B cell (primary cell): Measurements from ENCODE around the gene STK16. TPM values are rescaled to one million over a fixed set of nuclear protein-coding genes. Genes with fewer than 3 reads are reported as not detected.
A peak's percentile ranks its signal among the peaks of the same experiment; 100 is the strongest.

Source experiments
- ATAC-seq: fragments of 200-7000 bp; cut with Tn5 transposase; one replicate; pipeline ENCODE4 v1.10.0; 2021; ENCODE audit warnings: low read depth, mild to moderate bottlenecking, moderate number of reproducible peaks, moderate library complexity
- CTCF ChIA-PET: fragments of 350-600 bp; sonication (Branson Sonifier 250); formaldehyde crosslinking; loops from one replicate; lab custom pipeline; 2021; ENCODE audit warnings: antibody characterized with exemption, inconsistent platforms; lab: Charles Lee
- POLR2A ChIA-PET: fragments of 350-600 bp; sonication (Branson Sonifier 250); formaldehyde crosslinking; loops from one replicate; lab custom pipeline; 2021; ENCODE audit warnings: antibody characterized with exemption; lab: Charles Lee
- DNase-seq: peaks from one replicate; pipeline ENCODE4 v3.0.0; 2013
- H2AFZ ChIP-seq: 2 replicates; pipeline ENCODE4 v1.6.1; 2012; ENCODE audit warnings: mild to moderate bottlenecking, low read depth, low read length; ENCODE audit not compliant: insufficient read depth, poor library complexity, severe bottlenecking
- H3K27ac ChIP-seq, 2 donors: 1 replicate in 1 of 2; 2 replicates in 1 of 2; pipeline ENCODE4 v1.5.1; 2012 to 2013; ENCODE audit warnings: low read length in 2 of 2, mild to moderate bottlenecking in 2 of 2, moderate library complexity in 1 of 2
- H3K27me3 ChIP-seq, 4 experiments: fragments of 200-600 bp in 1 of 4; sonication (generic) in 1 of 4; replicated peaks in 1 of 4; 1 replicate in 2 of 4; 2 replicates in 2 of 4; pipeline versions ENCODE4 v1.6.1 to v1.7.0; 2013 to 2016; ENCODE audit warnings: low read length in 3 of 4, mild to moderate bottlenecking in 2 of 4, mixed read lengths in 1 of 4, moderate library complexity in 1 of 4; ENCODE audit not compliant: insufficient read depth in 4 of 4, control insufficient read depth in 3 of 4; ENCODE audit errors: control extremely low read depth in 1 of 4
- H3K36me3 ChIP-seq, 2 experiments: replicated peaks in 1 of 2; 1 replicate in 1 of 2; 2 replicates in 1 of 2; pipeline versions ENCODE4 v1.6.1 to v1.7.1; 2013; ENCODE audit warnings: low read length in 1 of 2; ENCODE audit not compliant: insufficient read depth in 2 of 2, control insufficient read depth in 1 of 2; ENCODE audit errors: control extremely low read depth in 1 of 2, extremely low read depth in 1 of 2
- H3K4me1 ChIP-seq, 2 donors: fragments of 200-600 bp in 1 of 2; sonication (generic) in 1 of 2; 1 replicate in 1 of 2; 2 replicates in 1 of 2; pipeline versions ENCODE4 v1.5.1 to v1.6.1; 2013 to 2017; ENCODE audit warnings: low read length in 2 of 2; ENCODE audit not compliant: control insufficient read depth in 2 of 2, insufficient read depth in 2 of 2
- H3K4me2 ChIP-seq: replicated peaks from 2 replicates; pipeline ENCODE3; 2012; ENCODE audit warnings: mild to moderate bottlenecking, low read depth, low read length; ENCODE audit not compliant: poor library complexity, severe bottlenecking
- H3K4me3 ChIP-seq, 5 experiments: fragments of 200-600 bp in 1 of 5; sonication (generic) in 1 of 5; 1 replicate in 3 of 5; 2 replicates in 2 of 5; pipeline versions ENCODE4 v1.5.1 to v1.7.0; 2011 to 2016; ENCODE audit warnings: low read length in 4 of 5, mild to moderate bottlenecking in 4 of 5, low read depth in 2 of 5, control low read depth in 1 of 5, moderate library complexity in 1 of 5; ENCODE audit not compliant: insufficient read depth in 1 of 5; ENCODE audit errors: control extremely low read depth in 1 of 5, extremely low read depth in 1 of 5
- H3K79me2 ChIP-seq: fragments of 200-600 bp; sonication (generic); one replicate; pipeline ENCODE4 v1.6.0; 2016; ENCODE audit warnings: low read length; ENCODE audit not compliant: control insufficient read depth, insufficient read depth
- H3K9ac ChIP-seq: fragments of 200-600 bp; sonication (generic); 2 replicates; pipeline ENCODE4 v1.6.1; 2017; ENCODE audit warnings: mild to moderate bottlenecking, low read length, moderate library complexity
- H3K9me3 ChIP-seq, 3 donors: one replicate each; pipeline versions ENCODE4 v1.6.1 to v1.7.1; 2013; ENCODE audit warnings: low read length in 2 of 3; ENCODE audit not compliant: control insufficient read depth in 2 of 3, insufficient read depth in 1 of 3; ENCODE audit errors: control extremely low read depth in 1 of 3
- H4K20me1 ChIP-seq: 2 replicates; pipeline ENCODE4 v1.6.0; 2012; ENCODE audit warnings: mild to moderate bottlenecking, low read length; ENCODE audit not compliant: insufficient read depth, control insufficient read depth, poor library complexity, severe bottlenecking
- H3K27ac Mint-ChIP-seq: one replicate; pipeline ENCODE4 v1.8.0; 2021; ENCODE audit warnings: mixed read lengths
- H3K27me3 Mint-ChIP-seq: one replicate; pipeline ENCODE4 v1.8.0; 2021; ENCODE audit warnings: mixed read lengths
- H3K4me1 Mint-ChIP-seq: one replicate; pipeline ENCODE4 v1.8.0; 2021; ENCODE audit warnings: mixed read lengths
- H3K4me3 Mint-ChIP-seq: one replicate; pipeline ENCODE4 v1.8.0; 2021; ENCODE audit warnings: mixed read lengths
- H3K9me3 Mint-ChIP-seq: one replicate; pipeline ENCODE4 v1.8.0; 2022; ENCODE audit warnings: mixed read lengths; ENCODE audit not compliant: insufficient read depth
- CTCF ChIP-seq: fragments of 200-600 bp; IDR thresholded peaks from one replicate; pipeline ENCODE4 v1.8.0; 2022; ENCODE audit warnings: antibody characterized with exemption, mild to moderate bottlenecking
- EZH2 ChIP-seq: IDR thresholded peaks from 2 replicates; pipeline ENCODE4 v1.6.1; 2012; ENCODE audit warnings: borderline replicate concordance, low read depth, mild to moderate bottlenecking, moderate library complexity, low read length; ENCODE audit not compliant: insufficient read depth, poor library complexity, severe bottlenecking
- WGBS: methylation state at CpG from one replicate; pipeline ENCODE4 v1.1.5; 2013; ENCODE audit warnings: missing lambda C conversion rate; ENCODE audit not compliant: insufficient coverage; 5-methylcytosine and 5-hydroxymethylcytosine counted together
- intact Hi-C: fragments of 100-400 bp; cut with micrococcal nuclease; formaldehyde crosslinking; loops from one replicate; pipeline ENCODE4 v1.10.0; 2022
- polyA plus RNA-seq: library from polyadenylated mRNA; depleted of rRNA; stranded (reverse); fragments of >200 nt; gene quantifications from 2 replicates; pipeline ENCODE4 v1.2.3, GENCODE V29; 2012
- total RNA-seq, 2 donors: library from RNA; stranded (reverse); fragments of 120-200 nt in 1 of 2; gene quantifications; 1 replicate in 1 of 2; 2 replicates in 1 of 2; pipeline versions ENCODE4 v1.2.3 to v1.2.4, GENCODE V29; 2013 to 2022

Gene STK16
- total and polyA plus RNA-seq, 2 donors (not counting 1 experiment from before 2014, with no cell fraction given), result 29.0 to 60.1 TPM

- peak overlapping the region; percentile 87 for H3K4me3 Mint-ChIP-seq
- H3K4me2 ChIP-seq, result peak overlapping the region; percentile 93
- H3K9me3 ChIP-seq, result no peaks in the 10 kb centered on the region
- ChIA-PET CTCF (interaction anchor here (1.0 to 6.8 kb wide), 13 partner anchors 9 to 372 kb away, joined by 3 to 69 read pairs (median 6); partner anchors contain the start of genes ANKZF1, ATG9A and DNAJB2), POLR2A (interaction anchor here (0.6 to 3.3 kb wide), 8 partner anchors 9 to 356 kb away, joined by 3 to 39 read pairs (median 10); partner anchors contain the start of genes ABCB6, ANKZF1, ATG9A and CNPPD1)
- intact Hi-C loops, result loop anchor here (1.0 kb wide), 1 partner anchor 20 kb away; the partner anchor contains the start of genes ANKZF1 and ATG9A
- no peaks in the 10 kb centered on the region for H3K9me3 Mint-ChIP-seq
- ATAC-seq, result no peak
- H3K27me3 Mint-ChIP-seq, result no peaks in the 10 kb centered on the region
- WGBS, result 64% methylated on average over 2 of the region's 2 CpGs
- H3K27me3 ChIP-seq, result no peaks in the 10 kb centered on the region
- H4K20me1 ChIP-seq, result peaks cover 22% of the 10 kb centered on the region
- peak overlapping the region; percentile 8 to 53 (median 38) for H3K4me3 ChIP-seq
- peaks cover 73 to 80% of the 10 kb centered on the region in 2 donors for H3K4me1 ChIP-seq
- TF ChIP-seq EZH2 (no peak), CTCF (no peak)
- H2AFZ ChIP-seq, result no peak overlapping the region
- no peak for DNase-seq
- peaks cover 84% of the 10 kb centered on the region for H3K79me2 ChIP-seq
- H3K27ac ChIP-seq, result peak overlapping the region; percentile 75 to 92
- H3K36me3 ChIP-seq, result peaks cover 2 to 35% of the 10 kb centered on the region in 2 experiments
- peaks cover 82% of the 10 kb centered on the region for H3K4me1 Mint-ChIP-seq
- H3K27ac Mint-ChIP-seq, result peak overlapping the region; percentile 96
- peak overlapping the region; percentile 59 for H3K9ac ChIP-seq
These were observed 3.5 kb downstream of the STK16 start for GRCh38 chr2:219248845-219249202.
